H1 (cell line): ENCODE results near the gene SPTBN5. TPM values are rescaled to one million over a fixed set of nuclear protein-coding genes. Genes with fewer than 3 reads are reported as not detected.

ENCODE experiments used
- CTCF ChIA-PET: fragments of 300-600 bp; sonication (Branson Sonifier 250); formaldehyde crosslinking; loops from one replicate; lab custom pipeline; 2021; ENCODE audit not compliant: partially characterized antibody; lab: Charles Lee
- POLR2A ChIA-PET: fragments of 300-600 bp; sonication (Branson Sonifier 250); formaldehyde crosslinking; loops from one replicate; lab custom pipeline; 2021; ENCODE audit warnings: inconsistent platforms; ENCODE audit not compliant: partially characterized antibody; lab: Charles Lee
- DNase-seq, 2 experiments: peaks; one replicate each; pipeline versions ENCODE4 v3.0.0 to v3.0.0-alpha.2; 2010 to 2022; ENCODE audit warnings: low spot score in 2 of 2, low read depth in 1 of 2, mixed read lengths in 1 of 2
- FAIRE-seq: peaks from 2 replicates; lab custom pipeline; 2011; peaks lifted over from hg19 to GRCh38; lab: Jason Lieb, UNC
- H2AFZ ChIP-seq: 2 replicates; pipeline ENCODE4 v1.8.1; 2012; ENCODE audit warnings: low read length, inconsistent platforms
- H2AK5ac ChIP-seq: 2 replicates; pipeline ENCODE4 v1.6.1; 2013; ENCODE audit warnings: low read depth, low read length
- H2BK120ac ChIP-seq: replicated peaks from 2 replicates; pipeline ENCODE3; 2013; ENCODE audit warnings: low read depth, low read length, inconsistent platforms
- H2BK12ac ChIP-seq: 2 replicates; pipeline ENCODE4 v1.6.1; 2013; ENCODE audit warnings: low read depth, low read length
- H2BK15ac ChIP-seq: 2 replicates; pipeline ENCODE4 v1.6.1; 2013; ENCODE audit warnings: low read length
- H2BK20ac ChIP-seq: 2 replicates; pipeline ENCODE4 v1.6.1; 2013; ENCODE audit warnings: low read length
- H2BK5ac ChIP-seq: 2 replicates; pipeline ENCODE4 v1.6.1; 2013; ENCODE audit warnings: low read depth, low read length
- H3K14ac ChIP-seq: 2 replicates; pipeline ENCODE4 v1.6.1; 2013; ENCODE audit warnings: inconsistent platforms; ENCODE audit not compliant: insufficient read length
- H3K18ac ChIP-seq: 2 replicates; pipeline ENCODE4 v1.6.1; 2013; ENCODE audit warnings: low read length; ENCODE audit errors: extremely low read depth
- H3K23ac ChIP-seq: 2 replicates; pipeline ENCODE4 v1.6.1; 2013; ENCODE audit warnings: inconsistent platforms; ENCODE audit not compliant: insufficient read length
- H3K23me2 ChIP-seq: 2 replicates; pipeline ENCODE4 v1.6.1; 2013; ENCODE audit warnings: low read depth, low read length
- H3K27ac ChIP-seq: 2 replicates; pipeline ENCODE4 v1.6.1; 2011; ENCODE audit warnings: low read depth, low read length, inconsistent platforms
- H3K27me3 ChIP-seq, 4 experiments: replicated peaks in 1 of 4; 1 replicate in 1 of 4; 2 replicates in 3 of 4; pipeline versions ENCODE4 v1.6.1 to v1.8.1; 2011 to 2013; ENCODE audit warnings: low read length in 3 of 4, mild to moderate bottlenecking in 3 of 4, inconsistent platforms in 2 of 4, mixed read lengths in 2 of 4, moderate library complexity in 1 of 4; ENCODE audit not compliant: control insufficient read depth in 3 of 4, insufficient read depth in 3 of 4; ENCODE audit errors: extremely low read depth in 1 of 4
- H3K36me3 ChIP-seq, 4 experiments: 2 replicates each; pipeline versions ENCODE4 v1.6.1 to v1.8.1; 2011 to 2013; ENCODE audit warnings: mild to moderate bottlenecking in 4 of 4, low read length in 3 of 4, moderate library complexity in 2 of 4, control low read depth in 1 of 4, inconsistent platforms in 1 of 4; ENCODE audit not compliant: insufficient read depth in 4 of 4, control insufficient read depth in 2 of 4
- H3K4ac ChIP-seq: replicated peaks from 2 replicates; pipeline ENCODE3; 2013; ENCODE audit warnings: low read length, low read depth, mixed read lengths, inconsistent platforms; ENCODE audit not compliant: insufficient read length
- H3K4me1 ChIP-seq, 4 experiments: replicated peaks in 1 of 4; 1 replicate in 1 of 4; 2 replicates in 3 of 4; pipeline versions ENCODE4 v1.6.1 to v1.8.1; 2011 to 2013; ENCODE audit warnings: low read length in 3 of 4, inconsistent platforms in 2 of 4, mixed read lengths in 1 of 4; ENCODE audit not compliant: insufficient read depth in 4 of 4, control insufficient read depth in 3 of 4
- H3K4me2 ChIP-seq, 2 experiments: 2 replicates each; pipeline versions ENCODE4 v1.6.1 to v1.8.1; 2011 to 2013; ENCODE audit warnings: low read depth in 2 of 2, low read length in 2 of 2, control low read depth in 1 of 2, inconsistent platforms in 1 of 2, mild to moderate bottlenecking in 1 of 2; ENCODE audit not compliant: insufficient read depth in 1 of 2
- H3K4me3 ChIP-seq, 4 experiments: fragments of 200-600, 300-600 bp in 1 of 4; sonication (generic), shearing (Covaris generic), sonication (Bioruptor Twin) in 1 of 4; 2 replicates each; pipeline versions ENCODE4 v1.5.1 to v1.8.1; 2011 to 2016; ENCODE audit warnings: low read length in 4 of 4, low read depth in 3 of 4, control low read depth in 2 of 4, inconsistent platforms in 2 of 4, mild to moderate bottlenecking in 2 of 4, mixed read lengths in 1 of 4, moderate library complexity in 1 of 4; ENCODE audit not compliant: insufficient read depth in 2 of 4; ENCODE audit errors: extremely low read depth in 1 of 4
- H3K56ac ChIP-seq: replicated peaks from 2 replicates; pipeline ENCODE3; 2013; ENCODE audit warnings: low read depth, mild to moderate bottlenecking, mixed read lengths, low read length, inconsistent platforms; ENCODE audit not compliant: insufficient read length
- H3K79me1 ChIP-seq: 2 replicates; pipeline ENCODE4 v1.6.1; 2013; ENCODE audit warnings: low read depth, low read length, control low read depth
- H3K79me2 ChIP-seq, 2 experiments: 2 replicates each; pipeline versions ENCODE4 v1.6.1 to v1.8.1; 2012 to 2013; ENCODE audit warnings: low read length in 2 of 2, mild to moderate bottlenecking in 2 of 2, inconsistent platforms in 1 of 2; ENCODE audit not compliant: insufficient read depth in 2 of 2, control insufficient read depth in 1 of 2
- H3K9ac ChIP-seq, 4 experiments: replicated peaks in 1 of 4; 1 replicate in 1 of 4; 2 replicates in 3 of 4; pipeline versions ENCODE4 v1.6.1 to v1.8.1; 2011 to 2013; ENCODE audit warnings: low read depth in 3 of 4, low read length in 3 of 4, control low read depth in 2 of 4, mild to moderate bottlenecking in 2 of 4, moderate library complexity in 2 of 4, inconsistent platforms in 1 of 4; ENCODE audit errors: extremely low read depth in 1 of 4
- H3K9me3 ChIP-seq, 2 experiments: 2 replicates each; pipeline versions ENCODE4 v1.6.1 to v1.8.1; 2012 to 2013; ENCODE audit warnings: mild to moderate bottlenecking in 2 of 2, moderate library complexity in 2 of 2, control low read depth in 1 of 2, inconsistent platforms in 1 of 2, low read depth in 1 of 2, low read length in 1 of 2, mixed read lengths in 1 of 2; ENCODE audit not compliant: insufficient read depth in 2 of 2
- H4K20me1 ChIP-seq, 2 experiments: replicated peaks in 1 of 2; 2 replicates each; pipeline versions ENCODE3 to v1.8.1; 2011 to 2013; ENCODE audit warnings: inconsistent platforms in 2 of 2, low read length in 2 of 2, mild to moderate bottlenecking in 1 of 2; ENCODE audit not compliant: insufficient read depth in 2 of 2, control insufficient read depth in 1 of 2
- H4K5ac ChIP-seq: 2 replicates; pipeline ENCODE4 v1.6.1; 2013; ENCODE audit warnings: low read length, low read depth, mixed read lengths, inconsistent platforms; ENCODE audit not compliant: insufficient read length
- H4K8ac ChIP-seq: 2 replicates; pipeline ENCODE4 v1.8.0; 2013; ENCODE audit warnings: mild to moderate bottlenecking, moderate library complexity, low read length, inconsistent platforms; ENCODE audit not compliant: insufficient read depth; ENCODE audit errors: extremely low read depth
- H4K91ac ChIP-seq: replicated peaks from 2 replicates; pipeline ENCODE3; 2013; ENCODE audit warnings: low read length, mixed read lengths, inconsistent platforms; ENCODE audit not compliant: insufficient read length
- ASH2L ChIP-seq: fragments of 200-600, 300-600 bp; sonication (generic); IDR thresholded peaks from one replicate; pipeline ENCODE4 v1.7.1; 2017; ENCODE audit warnings: low read length
- CHD2 ChIP-seq: IDR thresholded peaks from 2 replicates; pipeline ENCODE4 v1.6.1; 2012; ENCODE audit warnings: low read length, improper control_type of control experiment
- GABPA ChIP-seq: IDR thresholded peaks from 2 replicates; pipeline ENCODE4 v1.6.1; 2011; ENCODE audit warnings: mild to moderate bottlenecking, low read length, moderate library complexity, borderline replicate concordance; ENCODE audit not compliant: insufficient read depth
- NANOG ChIP-seq: IDR thresholded peaks from 2 replicates; pipeline ENCODE4 v1.6.1; 2011; ENCODE audit warnings: low read length, low read depth, mild to moderate bottlenecking, inconsistent platforms; ENCODE audit not compliant: insufficient read depth, poor library complexity, severe bottlenecking
- POU5F1 ChIP-seq: IDR thresholded peaks from 2 replicates; pipeline ENCODE4 v1.6.1; 2011; ENCODE audit warnings: low read depth, mild to moderate bottlenecking, low read length, moderate library complexity
- WGBS, 2 experiments: shearing (Covaris generic) in 1 of 2; methylation state at CpG; one replicate each; pipeline versions ENCODE4 v1.1.6 to v1.1.7; 2013 to 2015; ENCODE audit warnings: low lambda C conversion rate in 2 of 2, mixed read lengths in 2 of 2, inconsistent platforms in 1 of 2, low coverage in 1 of 2, missing lambda C conversion rate in 1 of 2; ENCODE audit not compliant: insufficient replicate concordance in 2 of 2, insufficient coverage in 1 of 2, insufficient read length in 1 of 2; ENCODE audit errors: extremely low coverage in 1 of 2, missing lambda C conversion rate in 1 of 2; 5-methylcytosine and 5-hydroxymethylcytosine counted together
- polyA plus RNA-seq, 7 experiments: library from polyadenylated mRNA; depleted of rRNA in 3 of 7; stranded (reverse) in 5 of 7; unstranded in 2 of 7; fragments of >200 nt in 5 of 7; fragments of 200-250 nt in 2 of 7; gene quantifications; 1 replicate in 5 of 7; 2 replicates in 1 of 7; 4 replicates in 1 of 7; pipeline versions ENCODE4 v1.2.1 to v1.2.3, GENCODE V29; 2011 to 2013; ENCODE audit warnings: missing spikeins in 2 of 7, mixed read lengths in 2 of 7
- total RNA-seq: library from RNA; stranded (reverse); fragmentation: NEBNext Ultra II Directional; extraction: Animal tissue kit (Norgen Biotek cat#: 25700); gene quantifications from 2 replicates; pipeline ENCODE4 v1.2.1, GENCODE V29; 2021
- TF ChIP-seq, protein P1 (sequence below): IDR thresholded peaks from 2 replicates; pipeline ENCODE4 v1.6.1; 2011; ENCODE audit warnings: low read length, improper control_type of control experiment
- TF ChIP-seq, protein P2 (sequence below): IDR thresholded peaks from 2 replicates; pipeline ENCODE4 v1.6.1; 2012; ENCODE audit warnings: inconsistent platforms

The SPTBN5 gene
- total and polyA plus RNA-seq, 2 of the 8 experiments (the other 6 are each of a cell fraction or from before 2014, with no cell fraction given) = 0.32 to 0.84 TPM

DNA sequence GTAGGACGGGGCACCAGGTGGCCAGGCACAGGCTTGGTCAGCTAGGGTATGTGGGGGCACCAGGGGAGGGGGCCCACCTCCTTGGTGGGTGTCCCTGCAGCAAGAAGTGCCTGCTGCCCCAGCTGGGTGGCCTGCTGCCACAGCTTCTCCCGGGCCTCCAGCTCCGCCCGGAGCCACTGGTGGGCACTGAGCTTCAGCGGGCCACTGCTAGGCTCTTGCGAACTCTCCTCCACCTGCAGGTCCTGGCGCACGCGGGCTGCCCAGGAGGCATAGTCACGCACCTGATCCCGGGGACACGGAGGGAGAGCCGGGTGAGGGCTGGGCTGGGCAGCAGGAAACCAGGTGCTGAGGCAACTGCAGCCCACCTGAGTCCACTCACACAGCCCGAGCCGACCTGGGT, 25.5 kb downstream of the SPTBN5 start:
- Histone ChIP-seq H4K5ac (no peak overlapping the region), H3K14ac (no peak overlapping the region), H2AFZ (no peak overlapping the region), H3K18ac (no peak overlapping the region), H3K23me2 (no peaks in the 10 kb centered on the region), H3K79me1 (no peaks in the 10 kb centered on the region), H3K79me2 (no peaks in the 10 kb centered on the region), H2AK5ac (no peak overlapping the region), H3K4ac (no peak overlapping the region), H4K91ac (no peak overlapping the region), H3K56ac (no peak overlapping the region), H2BK12ac (no peak overlapping the region), H2BK15ac (no peak overlapping the region), H3K36me3 (no peaks in the 10 kb centered on the region), H3K4me1 (peaks cover 0 to 3% (median 2%) of the 10 kb centered on the region in 4 experiments; a peak in 3 of 7 replicates), H3K4me2 (no peak overlapping the region), H4K20me1 (peaks cover 0 to 2% of the 10 kb centered on the region in 2 experiments), H3K9ac (no peak overlapping the region), H3K27me3 (no peaks in the 10 kb centered on the region), H3K27ac (no peak overlapping the region), H3K4me3 (no peak overlapping the region), H2BK5ac (no peak overlapping the region), H4K8ac (no peak overlapping the region; the same call in 1 of the 2 replicates), H2BK120ac (no peak overlapping the region), H2BK20ac (no peak overlapping the region), H3K23ac (no peak overlapping the region), H3K9me3 (no peaks in the 10 kb centered on the region)
- FAIRE-seq (no peak), DNase-seq (no peak)
- TF ChIP-seq POU5F1 (no peak), GABPA (no peak), ASH2L (no peak), CHD2 (no peak), NANOG (no peak)
- TF ChIP-seq, protein P1, sequence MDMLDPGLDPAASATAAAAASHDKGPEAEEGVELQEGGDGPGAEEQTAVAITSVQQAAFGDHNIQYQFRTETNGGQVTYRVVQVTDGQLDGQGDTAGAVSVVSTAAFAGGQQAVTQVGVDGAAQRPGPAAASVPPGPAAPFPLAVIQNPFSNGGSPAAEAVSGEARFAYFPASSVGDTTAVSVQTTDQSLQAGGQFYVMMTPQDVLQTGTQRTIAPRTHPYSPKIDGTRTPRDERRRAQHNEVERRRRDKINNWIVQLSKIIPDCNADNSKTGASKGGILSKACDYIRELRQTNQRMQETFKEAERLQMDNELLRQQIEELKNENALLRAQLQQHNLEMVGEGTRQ = no peak
- TF ChIP-seq, protein P2, sequence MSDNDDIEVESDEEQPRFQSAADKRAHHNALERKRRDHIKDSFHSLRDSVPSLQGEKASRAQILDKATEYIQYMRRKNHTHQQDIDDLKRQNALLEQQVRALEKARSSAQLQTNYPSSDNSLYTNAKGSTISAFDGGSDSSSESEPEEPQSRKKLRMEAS = no peak
- CTCF ChIA-PET = interaction anchor here (0.7 to 4.1 kb wide), 6 partner anchors 10 to 36 kb away, joined by 3 to 22 read pairs (median 4); no protein-coding TSS in a partner anchor
- POLR2A ChIA-PET = interaction anchor here (1.0 kb wide), 1 partner anchor 13 kb away, joined by 5 read pairs; no protein-coding TSS in a partner anchor
- 91% methylated on average over 11 of the region's 15 CpGs; no CpG with 5 or more reads in 1 of the 2 experiments for WGBS, 2 experiments
